Mononuclear cell (primary cell): ENCODE measurements around the gene MAB21L3. TPM values are rescaled to one million over a fixed set of nuclear protein-coding genes. Genes with fewer than 3 reads are reported as not detected.
"Not testable (repeated sequence)": the region's sequence is repeated elsewhere in the genome, so short reads cannot be mapped to it uniquely, and the experiment has no call there.

Experiments used
- H3K27me3 ChIP-seq: 2 replicates; pipeline ENCODE4 v1.6.0; 2011; ENCODE audit warnings: low read length, control low read depth; ENCODE audit not compliant: insufficient read depth
- H3K4me1 ChIP-seq: 2 replicates; pipeline ENCODE4 v1.5.1; 2011; ENCODE audit warnings: mild to moderate bottlenecking, low read length, control low read depth; ENCODE audit not compliant: insufficient read depth
- H3K4me3 ChIP-seq: 2 replicates; pipeline ENCODE4 v1.5.1; 2011; ENCODE audit warnings: mild to moderate bottlenecking, low read length, moderate library complexity
- H3K9me3 ChIP-seq: 2 replicates; pipeline ENCODE4 v1.5.1; 2011; ENCODE audit warnings: low read depth, mild to moderate bottlenecking, control low read depth, low read length
- total RNA-seq: library from RNA; depleted of rRNA; stranded (reverse); fragments of >200 nt; gene quantifications from one replicate; pipeline ENCODE4 v1.2.3, GENCODE V29; 2012

Gene MAB21L3
- total RNA-seq, 1 donor: under 0.01 TPM

- Histone ChIP-seq H3K4me1 (peaks cover 4% of the 10 kb centered on the region), H3K4me3 (no peak overlapping the region), H3K27me3 (peaks cover under 1% of the 10 kb centered on the region), H3K9me3 (peaks cover 11% of the 10 kb centered on the region)
Observed at GRCh38 chr1:116139592-116140134, 28.5 kb downstream of the MAB21L3 start.

GRCh38 chr1:116144151-116144550 is 33.0 kb downstream of the MAB21L3 start:
- Histone ChIP-seq H3K9me3 (peaks cover 14% of the 10 kb centered on the region), H3K4me1 (peaks cover 2% of the 10 kb centered on the region), H3K4me3 (no peak overlapping the region), H3K27me3 (peaks cover 4% of the 10 kb centered on the region)

- H3K9me3 ChIP-seq: peaks cover 14% of the 10 kb centered on the region
- H3K4me3 ChIP-seq, H3K27me3 ChIP-seq, H3K4me1 ChIP-seq: not testable (repeated sequence)
Observed at GRCh38 chr1:116146447-116147113, 35.4 kb downstream of the MAB21L3 start.

- Histone ChIP-seq H3K9me3 (peaks cover 14% of the 10 kb centered on the region), H3K27me3 (peaks cover 4% of the 10 kb centered on the region), H3K4me3 (no peak overlapping the region), H3K4me1 (peaks cover 7% of the 10 kb centered on the region)
Observed at GRCh38 chr1:116147114-116147510, 35.9 kb downstream of the MAB21L3 start.

- peaks cover 10% of the 10 kb centered on the region for H3K4me1 ChIP-seq
- peaks cover 4% of the 10 kb centered on the region for H3K27me3 ChIP-seq
- no peak overlapping the region for H3K4me3 ChIP-seq
- peaks cover 14% of the 10 kb centered on the region for H3K9me3 ChIP-seq
Observed at GRCh38 chr1:116147972-116148371, 36.8 kb downstream of the MAB21L3 start.

- Histone ChIP-seq H3K4me1 (peaks cover 10% of the 10 kb centered on the region), H3K9me3 (peaks cover 10% of the 10 kb centered on the region), H3K27me3 (peaks cover 4% of the 10 kb centered on the region), H3K4me3 (no peak overlapping the region)
Observed at GRCh38 chr1:116148967-116149366, 37.8 kb downstream of the MAB21L3 start.

- H3K9me3 ChIP-seq: no peaks in the 10 kb centered on the region
- no peak overlapping the region for H3K4me3 ChIP-seq
Observed at GRCh38 chr1:116150368-116150767, 39.2 kb downstream of the MAB21L3 start.

GRCh38 chr1:116151739-116152576 is 40.8 kb downstream of the MAB21L3 start:
- Histone ChIP-seq H3K4me3 (no peak overlapping the region), H3K4me1 (peaks cover 10% of the 10 kb centered on the region), H3K27me3 (no peaks in the 10 kb centered on the region), H3K9me3 (no peaks in the 10 kb centered on the region)

More at GRCh38 chr1:116150368-116150767, 39.2 kb downstream of the MAB21L3 start:
- Histone ChIP-seq H3K27me3 (no peaks in the 10 kb centered on the region), H3K4me1 (peaks cover 10% of the 10 kb centered on the region)

- Histone ChIP-seq H3K9me3 (no peaks in the 10 kb centered on the region), H3K27me3 (no peaks in the 10 kb centered on the region), H3K4me1 (peaks cover 10% of the 10 kb centered on the region), H3K4me3 (no peak overlapping the region)
Observed at GRCh38 chr1:116152577-116152943, 41.4 kb downstream of the MAB21L3 start.

- no peaks in the 10 kb centered on the region for H3K27me3 ChIP-seq
- H3K9me3 ChIP-seq: no peaks in the 10 kb centered on the region
- peaks cover 10% of the 10 kb centered on the region for H3K4me1 ChIP-seq
- H3K4me3 ChIP-seq: no peak overlapping the region
Observed at GRCh38 chr1:116152950-116153691, 41.9 kb downstream of the MAB21L3 start.

GRCh38 chr1:116153692-116154031 is 42.5 kb downstream of the MAB21L3 start:
- Histone ChIP-seq H3K4me1 (peaks cover 10% of the 10 kb centered on the region), H3K4me3 (no peak overlapping the region), H3K9me3 (no peaks in the 10 kb centered on the region), H3K27me3 (no peaks in the 10 kb centered on the region)

- H3K9me3 ChIP-seq: no peaks in the 10 kb centered on the region
- H3K4me3 ChIP-seq: no peak overlapping the region
- H3K27me3 ChIP-seq: peaks cover 3% of the 10 kb centered on the region
- H3K4me1 ChIP-seq: peaks cover 10% of the 10 kb centered on the region
Observed at GRCh38 chr1:116154536-116154935, 43.3 kb downstream of the MAB21L3 start.

GRCh38 chr1:116157096-116157495 is 45.9 kb downstream of the MAB21L3 start:
- H3K4me1 ChIP-seq: peaks cover 3% of the 10 kb centered on the region
- H3K9me3 ChIP-seq: no peaks in the 10 kb centered on the region
- H3K27me3 ChIP-seq: peaks cover 3% of the 10 kb centered on the region

GRCh38 chr1:116159177-116159576 is 48.0 kb downstream of the MAB21L3 start:
- Histone ChIP-seq H3K4me3 (no peak overlapping the region), H3K27me3 (peaks cover 3% of the 10 kb centered on the region), H3K4me1 (no peaks in the 10 kb centered on the region), H3K9me3 (no peaks in the 10 kb centered on the region)

More at GRCh38 chr1:116157096-116157495, 45.9 kb downstream of the MAB21L3 start:
- no peak overlapping the region for H3K4me3 ChIP-seq

- Histone ChIP-seq H3K4me1 (no peaks in the 10 kb centered on the region), H3K4me3 (no peak overlapping the region), H3K27me3 (peaks cover 3% of the 10 kb centered on the region), H3K9me3 (no peaks in the 10 kb centered on the region)
Observed at GRCh38 chr1:116159611-116160010, 48.4 kb downstream of the MAB21L3 start.
